Right renal cortex interstitium (tissue), 3 donors: ENCODE measurements around the gene DLG2. TPM values are rescaled to one million over a fixed set of nuclear protein-coding genes. Genes with fewer than 3 reads are reported as not detected.
A peak's percentile ranks its signal among the peaks of the same experiment; 100 is the strongest.

Experiments
- DNase-seq, 3 donors: peaks; one replicate each; pipeline ENCODE4 v3.0.0-alpha.2; 2013; ENCODE audit warnings: low read depth in 3 of 3, low spot score in 2 of 3
- polyA plus RNA-seq, 3 donors: library from polyadenylated mRNA; unstranded; fragments of 120-200 nt; gene quantifications; one replicate each; pipeline ENCODE4 v1.2.1, GENCODE V29; 2013; ENCODE audit not compliant: insufficient read length in 3 of 3

Gene DLG2
- polyA plus RNA-seq, 3 donors, result 11.5 to 14.0 (median 13.3) TPM

DNA sequence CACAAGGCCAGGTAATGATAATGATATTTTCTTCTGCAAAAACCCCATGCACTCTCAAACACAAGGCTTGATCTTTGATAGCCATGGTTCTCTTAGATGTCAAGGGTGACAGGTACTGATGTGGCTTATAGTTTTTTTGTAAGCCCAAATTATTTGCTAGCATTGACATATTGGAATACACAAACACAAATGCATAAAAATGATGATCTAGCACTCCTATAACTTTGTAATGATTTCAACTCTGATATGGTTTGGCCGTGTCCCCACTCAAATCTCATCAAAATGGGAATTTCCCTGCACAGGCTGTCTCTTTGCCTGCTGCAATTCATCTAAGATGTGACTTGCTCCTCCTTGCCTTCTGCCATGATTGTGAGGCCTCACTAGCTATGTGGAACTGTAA lies 1768.5 kb downstream of the DLG2 start:
- DNase-seq, result no peak

DNA sequence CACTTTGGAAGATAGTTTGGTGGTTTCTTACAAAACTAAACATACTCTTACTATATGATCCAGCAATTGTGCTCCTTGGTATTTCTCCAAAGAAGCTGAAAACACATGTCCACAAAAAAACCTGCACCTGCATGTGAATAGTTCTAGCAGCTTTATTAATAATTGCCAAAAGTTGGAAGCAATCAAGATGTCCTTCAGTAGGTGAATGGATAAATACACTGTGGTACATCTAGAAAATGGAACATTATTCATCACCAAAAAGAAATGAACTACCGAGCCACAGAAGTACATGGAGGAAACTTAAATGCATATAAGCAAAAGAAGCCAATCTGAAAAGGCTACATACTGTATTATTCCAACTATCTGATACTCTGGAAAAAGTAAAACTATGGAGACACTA lies 1771.9 kb downstream of the DLG2 start:
- no peak for DNase-seq

DNA sequence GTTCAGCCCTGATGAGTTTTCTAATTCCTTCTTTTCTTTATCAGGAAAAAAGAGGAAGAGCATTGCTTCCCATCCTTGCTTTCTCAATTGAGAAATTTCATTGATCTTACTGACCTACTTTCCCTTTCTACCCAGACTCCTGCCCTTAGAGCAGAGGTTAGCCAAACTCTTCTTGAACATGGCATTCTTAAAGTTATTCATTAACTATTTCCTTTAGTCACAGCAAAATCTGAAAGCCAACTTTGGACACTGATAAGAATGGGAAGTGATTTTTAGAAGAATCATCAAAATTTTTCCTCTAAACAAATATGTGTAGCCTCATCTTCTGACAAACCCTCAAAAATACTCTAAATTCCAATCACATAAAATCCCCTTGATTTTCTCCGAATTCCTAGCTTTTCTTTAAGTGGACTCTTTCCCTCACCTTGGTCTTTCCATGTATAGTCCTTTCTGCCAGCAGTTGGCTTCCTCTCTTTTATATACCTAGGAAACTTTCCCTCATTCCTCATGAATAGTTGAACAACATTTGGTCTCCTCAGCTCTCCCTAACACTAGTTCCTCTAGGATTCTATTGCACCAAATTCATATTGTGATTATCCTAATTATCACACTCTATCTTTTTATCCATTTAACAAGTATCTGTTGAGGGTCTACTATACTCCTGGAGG lies 1774.2 kb downstream of the DLG2 start:
- DNase-seq, result no peak

DNA sequence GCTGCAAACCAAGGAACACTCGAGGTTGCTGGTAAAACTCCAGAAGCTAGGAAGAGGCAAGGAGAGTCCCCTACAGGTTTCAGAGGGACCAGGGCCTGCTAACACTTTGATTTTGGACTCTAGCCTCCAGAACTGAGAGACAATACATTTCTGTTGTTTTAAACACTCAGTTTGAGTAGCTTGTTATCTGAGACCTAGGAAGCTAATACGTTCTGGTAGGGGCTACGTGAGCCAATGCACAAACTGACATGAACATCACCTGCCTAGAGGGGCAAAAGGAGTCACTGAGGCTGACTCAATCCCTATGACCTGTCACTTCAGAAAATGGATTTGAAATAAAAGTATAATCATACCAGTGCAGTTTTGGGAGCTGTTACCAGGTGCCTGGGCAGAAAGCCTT lies 1775.1 kb downstream of the DLG2 start:
- DNase-seq, result no peak

DNA sequence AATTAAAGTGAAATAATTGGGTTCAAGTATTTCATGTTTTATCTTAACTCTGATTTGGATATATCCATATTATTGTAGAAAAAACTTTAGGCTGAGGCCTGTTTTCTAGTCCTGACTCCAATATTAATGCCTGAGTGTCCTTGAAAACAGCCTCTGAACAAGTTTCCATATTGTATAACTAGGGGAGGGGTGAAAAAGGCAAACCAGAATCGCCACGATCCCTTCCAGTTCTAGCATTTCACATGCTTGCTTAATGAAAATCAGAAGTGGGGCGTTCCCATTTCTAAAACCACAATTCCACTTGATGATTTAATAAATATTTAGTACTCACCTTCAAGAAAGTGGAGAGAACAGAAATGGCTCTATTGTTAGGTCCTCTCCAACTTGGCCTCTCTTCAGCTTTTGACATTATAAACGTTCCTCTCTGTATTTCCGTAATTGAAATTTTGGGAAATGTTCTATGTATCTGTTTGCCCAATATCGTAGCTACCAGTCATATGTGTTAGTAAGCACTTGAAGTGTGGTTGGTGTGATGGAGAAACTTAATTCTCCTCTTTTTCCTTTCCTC lies 1779.6 kb downstream of the DLG2 start:
- DNase-seq, result no peak

DNA sequence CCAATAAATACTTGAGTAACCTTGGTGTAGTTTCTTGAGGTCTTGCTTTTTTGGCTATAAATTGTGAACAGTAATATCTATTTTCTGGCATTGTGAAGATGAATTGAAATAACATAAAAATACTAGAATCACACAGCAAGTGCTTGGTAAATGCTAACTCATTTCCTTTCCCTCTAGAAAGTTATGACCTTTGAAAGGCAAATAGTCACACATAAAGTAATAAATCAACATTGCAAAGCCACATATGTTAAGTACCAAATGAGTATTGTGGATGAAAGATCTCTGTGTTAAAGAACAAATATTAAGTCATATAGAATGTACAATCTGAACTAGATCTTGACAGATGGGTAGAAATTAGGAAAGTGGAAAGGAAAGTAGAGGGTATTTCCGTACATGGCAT lies 1781.3 kb downstream of the DLG2 start:
- no peak for DNase-seq

DNA sequence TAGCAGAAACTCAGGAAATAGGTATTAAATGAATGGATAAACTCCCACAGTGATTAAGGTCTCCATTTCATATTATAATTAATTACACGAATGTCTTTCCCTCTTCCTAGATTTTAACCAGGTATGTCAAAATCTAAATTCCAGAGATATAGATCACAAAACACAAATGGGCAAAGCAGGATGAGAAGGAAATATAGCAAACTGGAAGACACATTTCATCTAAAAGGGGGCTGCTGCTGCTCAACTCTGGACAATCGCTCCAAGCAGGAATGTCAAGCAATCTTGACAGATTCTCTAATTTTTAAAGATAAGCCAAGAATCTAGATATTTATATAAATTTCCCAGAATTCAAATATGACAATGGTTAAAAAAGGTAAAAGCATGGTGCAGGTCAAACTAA lies 1786.8 kb downstream of the DLG2 start:
- no peak for DNase-seq

DNA sequence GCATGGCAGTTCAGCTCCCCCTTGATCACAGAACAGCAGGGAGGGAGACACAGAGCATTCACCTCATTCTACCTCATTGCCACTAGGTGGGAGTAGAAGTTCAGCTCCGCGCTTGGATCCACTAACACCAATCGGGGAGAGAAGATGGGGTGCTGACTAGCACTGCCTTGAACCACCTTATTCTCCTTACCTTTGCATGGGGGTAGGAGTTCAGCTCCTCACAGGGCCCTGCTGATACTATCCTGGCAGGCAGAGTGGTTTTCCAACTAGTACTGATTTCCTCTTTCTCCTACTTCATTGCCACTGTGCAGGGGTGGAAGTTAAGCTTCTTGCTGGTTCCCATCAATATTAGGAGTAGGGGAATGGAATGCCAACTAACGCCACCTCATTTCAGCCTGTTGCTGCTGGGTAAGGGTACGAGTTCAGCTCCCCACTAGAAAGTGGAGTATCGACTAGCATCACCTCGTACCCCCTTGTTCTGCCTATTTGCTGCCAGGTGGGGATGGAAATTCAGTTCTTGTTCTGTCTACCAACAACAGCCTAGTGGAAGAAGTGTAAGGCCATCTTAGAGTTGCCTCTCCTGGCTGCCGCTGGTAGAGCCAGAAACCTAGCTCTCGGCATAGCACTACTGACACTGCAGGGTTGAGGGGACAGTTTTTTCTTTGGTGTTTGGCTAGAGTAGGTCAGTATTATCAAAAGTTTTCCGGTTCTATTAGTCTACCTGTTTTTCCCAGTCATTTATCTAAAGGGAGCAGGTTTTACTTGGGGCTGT lies 1790.1 kb downstream of the DLG2 start:
- DNase-seq, result no peak

DNA sequence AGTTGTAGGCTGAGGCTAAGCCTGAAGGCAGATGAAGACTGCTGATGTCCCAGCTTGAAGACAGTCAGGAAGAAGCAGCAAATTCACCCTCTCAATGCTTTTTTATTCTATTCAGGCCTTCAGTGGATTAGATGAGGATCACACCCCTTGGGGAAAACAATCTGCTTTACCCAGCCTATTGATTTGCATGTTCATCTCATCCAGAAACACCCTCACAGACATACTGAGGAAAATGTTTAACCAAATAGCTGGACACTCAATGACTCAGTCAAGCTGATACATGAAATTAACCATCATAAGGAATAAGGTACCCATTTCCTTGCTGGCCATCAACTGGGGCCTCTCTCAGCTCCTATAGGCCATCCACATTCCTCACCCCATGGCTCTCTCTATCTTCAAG lies 1791.1 kb downstream of the DLG2 start:
- no peak for DNase-seq

DNA sequence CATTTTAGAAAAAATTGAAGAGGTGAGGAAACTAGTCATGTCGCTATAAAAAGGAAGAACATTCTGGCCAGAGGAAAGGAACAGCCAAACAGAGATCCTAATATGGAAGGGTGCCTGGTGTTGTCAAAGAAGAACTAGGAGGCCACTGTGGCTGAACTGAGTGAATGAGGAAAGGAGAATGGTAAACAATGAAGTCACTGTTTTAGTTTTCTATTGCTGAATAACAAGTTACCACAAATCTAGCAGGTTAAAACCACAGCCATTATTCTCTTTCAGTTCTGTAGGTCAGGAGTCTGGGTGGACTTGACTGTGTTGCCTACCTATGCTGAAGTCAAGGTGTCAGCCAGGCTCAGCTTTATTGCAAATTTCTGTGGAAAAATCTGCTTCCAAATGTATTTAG lies 1791.7 kb downstream of the DLG2 start:
- DNase-seq, result no peak

DNA sequence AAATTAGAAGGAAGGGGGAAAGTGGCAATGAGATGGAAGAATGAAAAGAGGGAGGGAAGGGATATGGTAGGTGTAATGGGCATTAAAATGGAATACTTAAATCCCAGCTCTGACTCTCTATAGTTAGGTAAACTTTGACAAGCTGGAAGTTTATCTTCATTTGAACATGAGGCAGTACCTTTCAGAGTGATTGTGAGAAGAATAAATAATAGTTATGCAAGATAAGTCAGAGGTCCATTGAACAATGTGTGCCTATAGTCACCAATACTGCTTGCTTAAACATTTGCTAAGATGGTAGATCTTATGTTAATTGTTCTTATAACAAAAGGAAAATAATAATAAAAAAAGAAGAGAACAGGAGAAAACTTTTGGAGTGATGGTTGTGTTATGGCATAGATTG lies 1795.2 kb downstream of the DLG2 start:
- DNase-seq, result no peak

DNA sequence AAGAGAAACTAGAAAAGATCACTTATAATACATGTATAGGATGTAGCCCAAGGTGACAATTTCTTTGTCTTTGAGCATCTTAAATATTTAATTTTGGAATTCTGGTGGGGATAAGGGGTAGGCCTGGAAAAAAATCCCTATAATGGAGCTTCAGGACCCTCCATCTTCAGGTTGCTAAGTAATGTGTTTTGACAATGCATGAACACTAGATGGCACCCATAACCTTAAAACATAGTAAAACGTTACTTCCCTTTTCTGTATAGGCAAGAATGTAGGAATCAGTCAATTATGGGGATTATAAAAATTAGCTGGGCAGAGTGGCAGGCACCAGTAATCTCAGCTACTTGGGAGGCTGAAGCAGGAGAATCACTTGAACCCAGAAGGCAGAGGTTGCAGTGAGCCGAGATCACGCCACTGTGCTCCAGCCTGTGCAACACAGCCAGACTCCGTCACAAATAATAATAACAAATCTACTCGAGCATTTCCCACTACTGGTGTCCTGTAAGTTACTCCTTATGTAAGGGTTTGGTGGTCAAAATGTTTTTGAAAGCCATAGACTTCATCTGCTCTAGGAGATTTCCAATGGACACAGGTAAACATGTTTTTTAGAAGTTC lies 1799.1 kb downstream of the DLG2 start:
- peak in 1 of 3 donors; percentile 27 for DNase-seq

DNA sequence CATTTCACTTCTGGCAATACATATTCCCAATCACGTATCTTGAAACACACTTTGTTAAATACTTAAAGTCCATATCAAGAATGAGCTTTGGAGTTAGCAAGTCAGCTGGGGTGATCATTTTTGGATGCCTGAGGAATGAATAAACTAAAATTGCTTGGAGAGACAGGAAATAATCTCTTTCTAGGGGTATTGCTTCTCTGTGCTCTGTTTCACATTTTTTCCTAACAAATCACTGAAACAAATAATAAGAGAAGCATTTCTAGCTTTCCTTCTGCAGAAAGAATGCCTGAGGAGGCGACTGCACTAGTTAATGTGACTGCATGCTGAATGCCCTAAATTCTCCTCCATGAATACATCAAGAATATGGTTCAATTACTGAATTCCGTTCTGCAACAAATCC lies 1799.6 kb downstream of the DLG2 start:
- DNase-seq, result no peak

DNA sequence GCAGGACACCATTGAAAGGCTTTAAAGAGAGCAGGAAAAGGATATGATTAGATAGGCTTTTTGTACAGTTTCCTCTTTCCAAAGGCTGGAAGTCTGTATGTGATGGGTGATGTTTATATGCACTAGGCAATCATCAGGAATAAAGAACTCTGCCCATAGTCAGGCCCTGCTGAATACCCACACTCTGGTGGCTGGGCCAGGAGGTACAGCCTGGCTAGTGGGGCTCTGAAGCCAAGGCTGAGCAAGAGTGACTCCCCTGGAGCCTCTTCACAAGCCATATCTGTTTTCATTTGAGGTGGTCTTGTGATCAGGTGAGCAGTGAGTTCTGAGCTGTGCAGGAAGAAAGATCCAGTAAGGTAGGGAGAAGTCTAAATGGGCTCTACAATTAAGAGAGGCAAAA lies 1801.1 kb downstream of the DLG2 start:
- no peak for DNase-seq

DNA sequence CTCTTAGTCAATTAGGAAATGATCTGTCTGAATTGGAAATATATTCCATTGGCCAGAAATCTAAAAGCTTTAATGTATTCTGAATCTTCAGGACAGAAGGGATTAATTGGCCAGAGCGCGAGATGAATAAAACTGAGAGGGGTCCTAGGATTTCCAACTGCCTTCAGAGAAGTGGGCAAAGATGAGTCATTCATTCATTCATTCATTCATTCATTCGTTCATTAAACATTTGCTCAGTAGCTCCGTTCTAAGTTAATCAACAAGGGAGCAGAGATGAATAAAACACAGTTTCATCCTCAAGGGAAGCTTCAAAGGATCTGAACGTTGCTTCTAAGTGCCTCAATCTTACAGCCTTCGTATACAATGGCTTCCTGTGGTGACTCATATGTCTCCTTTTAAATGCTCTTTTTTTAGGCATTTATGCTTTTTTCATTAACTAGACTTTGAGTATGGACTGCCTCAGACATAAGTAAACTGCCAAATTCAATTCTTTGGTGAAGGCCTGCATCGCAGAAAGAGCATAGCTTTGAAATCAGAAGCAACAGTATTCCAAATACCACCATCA lies 1803.6 kb downstream of the DLG2 start:
- no peak for DNase-seq

DNA sequence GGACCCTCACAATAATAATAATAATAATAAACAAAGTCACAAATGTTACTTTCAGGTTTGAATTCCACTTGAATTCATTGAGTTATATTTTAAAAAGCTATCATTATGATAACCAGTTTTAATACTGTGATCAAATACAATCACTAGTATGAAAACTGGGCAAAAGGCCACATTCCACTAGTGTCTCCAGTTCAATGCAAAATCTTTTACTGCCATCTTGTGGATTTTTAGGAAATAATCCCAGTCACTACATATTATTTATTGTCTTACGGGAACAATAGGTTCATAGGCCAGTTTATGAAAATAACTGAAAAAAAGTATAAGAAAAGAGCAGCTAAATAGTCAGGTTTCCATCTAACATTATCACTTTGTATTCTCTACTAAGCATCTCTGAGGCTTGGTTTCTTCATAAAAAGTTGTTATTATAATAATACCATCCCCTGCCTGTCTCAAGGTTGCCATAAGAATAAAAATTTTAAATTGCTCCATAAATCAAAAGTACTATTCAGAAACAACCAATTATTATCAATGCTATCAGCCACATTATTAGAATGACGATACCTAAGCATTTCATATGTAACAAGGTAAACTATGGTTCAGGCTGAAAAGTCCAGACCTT lies 1807.1 kb downstream of the DLG2 start:
- peak in 1 of 3 donors; percentile 50 for DNase-seq

DNA sequence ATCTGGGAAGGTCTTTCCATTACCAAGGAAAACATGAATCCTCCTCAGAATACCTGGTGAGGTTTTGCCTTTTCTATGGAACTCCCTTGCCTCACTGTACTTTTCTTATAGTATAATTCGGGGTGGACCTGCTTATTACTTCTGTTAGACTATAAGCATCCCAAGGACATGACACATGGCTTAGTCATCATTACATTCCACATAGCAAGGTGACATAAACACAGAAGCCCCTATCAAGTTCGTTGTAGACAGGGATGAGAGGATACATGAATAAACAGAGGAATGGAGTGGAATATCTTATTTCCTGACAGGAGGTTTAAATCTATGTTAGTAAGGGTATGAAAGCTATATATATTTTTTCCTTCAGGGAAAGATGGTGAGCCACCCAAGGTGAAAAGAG lies 1808.8 kb downstream of the DLG2 start:
- no peak for DNase-seq

DNA sequence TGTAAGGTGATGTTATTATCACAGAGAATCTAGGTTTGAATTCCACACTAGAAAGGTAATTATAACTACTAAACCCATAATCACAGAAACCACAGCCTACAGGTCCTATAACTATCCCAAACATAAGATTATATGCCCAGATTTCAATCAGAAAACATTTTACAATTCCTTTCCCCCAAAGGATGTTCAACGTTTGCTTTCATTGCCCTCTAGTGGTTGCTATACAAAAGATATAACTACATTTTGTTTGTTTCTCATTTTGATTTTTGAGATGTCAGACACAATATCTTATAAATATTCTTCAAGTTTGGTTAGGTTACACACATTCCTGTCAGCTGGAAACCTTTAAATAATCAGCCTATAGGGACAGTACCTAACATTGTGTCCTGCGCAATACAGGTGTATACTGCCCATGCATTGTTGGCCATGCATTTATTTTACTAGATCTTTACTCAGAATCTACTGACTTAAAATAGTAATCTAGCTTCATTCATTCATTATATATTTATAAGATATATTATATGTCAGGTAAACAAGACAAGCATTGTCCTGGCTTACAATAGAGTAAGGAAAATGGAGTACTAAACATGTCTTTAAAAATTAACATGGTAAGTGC lies 1810.5 kb downstream of the DLG2 start:
- DNase-seq, result no peak

DNA sequence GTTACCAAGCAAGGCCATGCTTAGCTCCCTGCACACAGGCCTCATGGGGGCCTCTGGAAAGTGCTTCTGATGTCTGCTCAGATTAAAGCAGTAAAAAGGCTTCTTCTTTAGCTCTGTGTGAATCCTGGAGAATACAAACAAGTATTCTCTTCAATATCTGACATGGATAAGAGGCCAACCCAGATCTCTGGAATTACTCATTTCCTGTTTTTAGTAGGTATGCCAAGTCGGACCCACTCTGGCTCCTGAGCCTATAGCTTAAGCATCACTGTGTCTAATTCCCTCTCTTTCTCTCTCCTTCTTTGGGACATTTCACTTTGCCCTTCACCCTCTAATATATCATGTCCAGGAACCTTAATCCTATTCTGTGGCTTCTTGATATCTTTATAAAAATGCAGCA lies 1811.4 kb downstream of the DLG2 start:
- DNase-seq, result no peak

DNA sequence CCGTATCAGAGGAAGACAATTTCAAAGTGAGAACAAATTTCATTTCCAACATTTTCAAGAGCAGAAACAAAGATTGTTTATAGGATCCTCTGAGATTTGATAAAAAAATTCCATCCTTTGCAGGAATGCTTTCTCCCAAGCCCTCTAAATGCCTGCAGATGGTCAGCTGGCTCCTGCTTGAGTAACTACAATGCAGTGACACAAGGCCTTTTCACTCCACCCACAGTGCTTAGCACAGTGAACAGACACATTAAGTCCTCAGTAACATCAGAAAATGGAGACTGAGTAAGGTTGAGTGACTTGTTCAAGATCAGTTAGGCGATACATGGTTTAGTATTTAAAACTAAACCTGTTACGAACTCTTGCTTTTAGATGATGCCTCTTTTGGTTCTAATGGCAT lies 1813.8 kb downstream of the DLG2 start:
- no peak for DNase-seq

DNA sequence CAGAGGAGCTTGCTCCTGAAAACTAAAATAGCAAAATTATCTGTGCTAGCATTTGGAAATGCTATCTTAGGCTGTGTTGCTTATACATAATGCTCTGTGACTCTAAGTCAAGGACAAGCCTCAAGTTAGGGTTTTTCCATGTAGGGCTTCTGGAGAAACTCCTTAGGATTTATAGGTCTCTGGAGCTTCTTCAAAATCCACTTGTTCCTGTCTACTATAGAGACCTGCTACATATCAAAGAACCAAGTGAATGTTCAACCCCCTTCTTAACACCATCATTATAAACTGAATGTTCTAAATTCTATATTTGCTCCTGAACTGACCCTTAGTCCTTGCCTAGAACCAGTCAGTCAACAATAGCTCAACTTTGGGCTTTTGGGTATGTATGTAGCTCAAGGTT lies 1817.9 kb downstream of the DLG2 start:
- DNase-seq, result no peak
